Testis (tissue), 2 donors: ENCODE measurements around the gene HSPA12A.

Source experiments
- POLR2A ChIP-seq: fragments of 450-650 bp; IDR thresholded peaks from one replicate; pipeline ENCODE4 v1.6.1; 2017; ENCODE audit warnings: antibody characterized with exemption, mild to moderate bottlenecking, moderate library complexity
- TF ChIP-seq, protein P1 (sequence below), 3 experiments: fragments of 450-650 bp in 2 of 3; fragments of 200-600 bp in 1 of 3; sonication (generic) in 1 of 3; IDR thresholded peaks; one replicate each; pipeline ENCODE4 v1.5.1; 2016 to 2019; ENCODE audit warnings: antibody characterized with exemption in 3 of 3, mild to moderate bottlenecking in 2 of 3, moderate library complexity in 1 of 3

DNA sequence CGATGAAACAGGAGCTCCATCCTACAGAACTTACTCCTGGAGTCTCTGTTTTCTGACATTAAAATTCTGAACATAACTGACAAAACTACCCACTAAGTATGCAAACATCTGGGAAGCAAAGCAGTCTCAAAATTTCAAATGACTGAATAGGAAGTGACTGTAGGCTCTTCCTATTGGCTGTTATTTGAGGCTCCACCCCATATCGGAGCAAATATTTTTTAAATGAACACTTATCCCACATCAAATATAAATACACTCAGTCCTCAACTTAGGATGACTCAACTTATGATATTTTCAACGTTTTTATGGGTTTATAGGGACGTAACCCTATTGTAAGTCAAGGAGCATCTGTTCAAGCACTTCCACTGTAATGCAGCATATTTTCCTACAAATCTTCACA is 8.8 kb downstream of the HSPA12A start:
- no peak for TF ChIP-seq POLR2A
- TF ChIP-seq, protein P1, sequence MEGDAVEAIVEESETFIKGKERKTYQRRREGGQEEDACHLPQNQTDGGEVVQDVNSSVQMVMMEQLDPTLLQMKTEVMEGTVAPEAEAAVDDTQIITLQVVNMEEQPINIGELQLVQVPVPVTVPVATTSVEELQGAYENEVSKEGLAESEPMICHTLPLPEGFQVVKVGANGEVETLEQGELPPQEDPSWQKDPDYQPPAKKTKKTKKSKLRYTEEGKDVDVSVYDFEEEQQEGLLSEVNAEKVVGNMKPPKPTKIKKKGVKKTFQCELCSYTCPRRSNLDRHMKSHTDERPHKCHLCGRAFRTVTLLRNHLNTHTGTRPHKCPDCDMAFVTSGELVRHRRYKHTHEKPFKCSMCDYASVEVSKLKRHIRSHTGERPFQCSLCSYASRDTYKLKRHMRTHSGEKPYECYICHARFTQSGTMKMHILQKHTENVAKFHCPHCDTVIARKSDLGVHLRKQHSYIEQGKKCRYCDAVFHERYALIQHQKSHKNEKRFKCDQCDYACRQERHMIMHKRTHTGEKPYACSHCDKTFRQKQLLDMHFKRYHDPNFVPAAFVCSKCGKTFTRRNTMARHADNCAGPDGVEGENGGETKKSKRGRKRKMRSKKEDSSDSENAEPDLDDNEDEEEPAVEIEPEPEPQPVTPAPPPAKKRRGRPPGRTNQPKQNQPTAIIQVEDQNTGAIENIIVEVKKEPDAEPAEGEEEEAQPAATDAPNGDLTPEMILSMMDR (IDR thresholded peaks at IDR 0.05) = no peak
